Transverse colon (tissue), 4 donors: Measurements from ENCODE around the gene TRPM2. TPM values are rescaled to one million over a fixed set of nuclear protein-coding genes. Genes with fewer than 3 reads are reported as not detected.

Source experiments
- DNase-seq: peaks from one replicate; pipeline ENCODE4 v3.0.0-alpha.2; 2019
- H3K27ac ChIP-seq, 4 donors: fragments of 200-600 bp; sonication (generic); 2 replicates each; pipeline ENCODE4 v1.5.1; 2016 to 2018; ENCODE audit warnings: inconsistent platforms in 4 of 4
- H3K27me3 ChIP-seq: fragments of 200-600 bp; sonication (generic); 2 replicates; pipeline ENCODE4 v1.5.1; 2017; ENCODE audit warnings: inconsistent platforms
- H3K36me3 ChIP-seq, 4 donors: fragments of 200-600 bp; sonication (generic); 2 replicates each; pipeline ENCODE4 v1.5.1; 2017 to 2019; ENCODE audit warnings: inconsistent platforms in 4 of 4
- H3K4me1 ChIP-seq, 4 donors: fragments of 200-600 bp; sonication (generic); 2 replicates each; pipeline ENCODE4 v1.5.1; 2017 to 2020; ENCODE audit warnings: inconsistent platforms in 4 of 4
- H3K4me3 ChIP-seq, 4 donors: fragments of 200-600 bp; sonication (generic); 1 replicate in 1 of 4; 2 replicates in 3 of 4; pipeline versions ENCODE4 v1.5.1 to v1.6.1; 2017 to 2019; ENCODE audit warnings: inconsistent platforms in 4 of 4
- H3K9me3 ChIP-seq, 2 donors: fragments of 200-600 bp; sonication (generic); 2 replicates each; pipeline ENCODE4 v1.5.1; 2017 to 2019; ENCODE audit warnings: inconsistent platforms in 2 of 2
- EP300 ChIP-seq: sonication (generic); formaldehyde crosslinking; IDR thresholded peaks from one replicate; pipeline ENCODE4 v1.6.1; 2017; ENCODE audit warnings: antibody characterized with exemption, low read depth
- POLR2A ChIP-seq: fragments of 450-650 bp; IDR thresholded peaks from one replicate; pipeline ENCODE4 v1.6.1; 2016; ENCODE audit warnings: antibody characterized with exemption, mild to moderate bottlenecking, moderate library complexity
- POLR2AphosphoS5 ChIP-seq, 3 donors: sonication (generic); formaldehyde crosslinking; IDR thresholded peaks; one replicate each; pipeline ENCODE4 v1.6.1; 2016; ENCODE audit warnings: antibody characterized with exemption in 3 of 3
- WGBS, 2 donors: methylation state at CpG; one replicate each; pipeline ENCODE4 v1.1.5; 2018; ENCODE audit warnings: low coverage in 1 of 2; 5-methylcytosine and 5-hydroxymethylcytosine counted together
- in situ Hi-C, 4 donors: fragments of 200-750 bp; cut with MboI; loops; one replicate each; pipeline versions ENCODE4 v1.15.0 to v1.15.1; 2017; ENCODE audit warnings: low sequenced_read_pairs in 3 of 4, low pct_ligation_motif_present in 1 of 4, low pct_unique_long_range_greater_than_20kb in 1 of 4
- intact Hi-C: fragments of 100-400 bp; cut with DNase I; formaldehyde crosslinking; loops from one replicate; pipeline ENCODE4 v1.15.1; 2023; ENCODE audit warnings: low total_unique reads
- total RNA-seq, 4 donors: library from RNA; depleted of rRNA; stranded (reverse); fragments of >200 nt; gene quantifications; one replicate each; pipeline ENCODE4 v1.1.0, GENCODE V29; 2016
- TF ChIP-seq, protein P1 (sequence below), 5 experiments: fragments of 200-600 bp in 3 of 5; fragments of 450-650 bp in 2 of 5; sonication (generic) in 3 of 5; IDR thresholded peaks; 1 replicate in 2 of 5; 2 replicates in 3 of 5; pipeline ENCODE4 v1.5.1; 2016 to 2017; ENCODE audit warnings: antibody characterized with exemption in 5 of 5, inconsistent platforms in 3 of 5, mild to moderate bottlenecking in 2 of 5, moderate library complexity in 1 of 5

TRPM2 gene
- total RNA-seq, 4 donors from 2014 or later = 2.3 to 2.9 (median 2.6) TPM; not detected in 1

GRCh38 chr21:44379991-44380865 is 26.8 kb downstream of the TRPM2 start:
- no peaks in the 10 kb centered on the region for H3K27me3 ChIP-seq
- no peak overlapping the region for H3K4me3 ChIP-seq
- in situ Hi-C loops (no loop called here), intact Hi-C loops (no loop called here)
- peaks cover 11% of the 10 kb centered on the region in 2 donors for H3K9me3 ChIP-seq
- DNase-seq = no peak
- no peaks in the 10 kb centered on the region for H3K4me1 ChIP-seq
- TF ChIP-seq, protein P1, sequence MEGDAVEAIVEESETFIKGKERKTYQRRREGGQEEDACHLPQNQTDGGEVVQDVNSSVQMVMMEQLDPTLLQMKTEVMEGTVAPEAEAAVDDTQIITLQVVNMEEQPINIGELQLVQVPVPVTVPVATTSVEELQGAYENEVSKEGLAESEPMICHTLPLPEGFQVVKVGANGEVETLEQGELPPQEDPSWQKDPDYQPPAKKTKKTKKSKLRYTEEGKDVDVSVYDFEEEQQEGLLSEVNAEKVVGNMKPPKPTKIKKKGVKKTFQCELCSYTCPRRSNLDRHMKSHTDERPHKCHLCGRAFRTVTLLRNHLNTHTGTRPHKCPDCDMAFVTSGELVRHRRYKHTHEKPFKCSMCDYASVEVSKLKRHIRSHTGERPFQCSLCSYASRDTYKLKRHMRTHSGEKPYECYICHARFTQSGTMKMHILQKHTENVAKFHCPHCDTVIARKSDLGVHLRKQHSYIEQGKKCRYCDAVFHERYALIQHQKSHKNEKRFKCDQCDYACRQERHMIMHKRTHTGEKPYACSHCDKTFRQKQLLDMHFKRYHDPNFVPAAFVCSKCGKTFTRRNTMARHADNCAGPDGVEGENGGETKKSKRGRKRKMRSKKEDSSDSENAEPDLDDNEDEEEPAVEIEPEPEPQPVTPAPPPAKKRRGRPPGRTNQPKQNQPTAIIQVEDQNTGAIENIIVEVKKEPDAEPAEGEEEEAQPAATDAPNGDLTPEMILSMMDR (IDR thresholded peaks at IDR 0.05) = no peak
- no peak for TF ChIP-seq EP300
- no peak for TF ChIP-seq POLR2AphosphoS5 (IDR thresholded peaks at IDR 0.05)
- TF ChIP-seq POLR2A = no peak
- no peak overlapping the region for H3K27ac ChIP-seq
- H3K36me3 ChIP-seq = peaks cover 0 to 5% (median 0%) of the 10 kb centered on the region in 4 donors
- WGBS, 2 donors = 56 to 68% methylated on average over 6 to 30 of the region's 31 CpGs

DNA sequence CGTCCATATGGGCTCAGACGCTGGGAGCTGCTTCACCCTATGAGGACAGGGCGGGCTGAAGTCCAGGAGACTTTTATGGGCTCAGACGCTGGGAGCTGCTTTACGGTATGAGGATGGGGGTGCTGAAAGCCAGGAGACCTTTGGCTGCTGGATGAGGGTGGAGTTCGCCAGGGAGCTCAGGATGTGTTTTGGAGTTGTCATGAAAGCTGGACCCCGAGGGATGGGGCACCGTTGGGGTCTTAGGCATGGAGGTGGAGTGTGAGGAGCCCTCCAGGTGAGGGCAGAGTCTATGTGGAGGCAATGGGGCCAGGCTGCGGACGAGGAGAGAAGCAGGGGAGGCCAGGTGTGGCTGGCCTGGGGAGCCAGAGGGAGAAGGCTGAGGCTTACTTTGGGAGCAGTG is 27.5 kb downstream of the TRPM2 start:
- Histone ChIP-seq H3K4me3 (no peak overlapping the region), H3K36me3 (peaks cover 0 to 5% (median 0%) of the 10 kb centered on the region in 4 donors), H3K27ac (no peak overlapping the region), H3K4me1 (no peaks in the 10 kb centered on the region), H3K9me3 (peaks cover 17 to 18% of the 10 kb centered on the region in 2 donors), H3K27me3 (no peaks in the 10 kb centered on the region)
- WGBS, 2 donors = 69% methylated on average over 10 of the region's 10 CpGs; no CpG with 5 or more reads in 1 of the 2 donors
- intact Hi-C loops (no loop called here), in situ Hi-C loops (no loop called here)
- DNase-seq = no peak
- TF ChIP-seq EP300 (no peak), POLR2AphosphoS5 (IDR thresholded peaks at IDR 0.05) (no peak), POLR2A (no peak)
- TF ChIP-seq, protein P1 (IDR thresholded peaks at IDR 0.05) = no peak

GRCh38 chr21:44381874-44382273 is 28.5 kb downstream of the TRPM2 start:
- Histone ChIP-seq H3K4me1 (no peaks in the 10 kb centered on the region), H3K4me3 (no peak overlapping the region), H3K9me3 (peaks cover 26 to 28% of the 10 kb centered on the region in 2 donors), H3K27ac (no peak overlapping the region), H3K36me3 (peaks cover 0 to 5% (median 0%) of the 10 kb centered on the region in 4 donors), H3K27me3 (no peaks in the 10 kb centered on the region)
- in situ Hi-C loops = no loop called here
- no peak for TF ChIP-seq POLR2A
- no peak for DNase-seq
- intact Hi-C loops = no loop called here

GRCh38 chr21:44382536-44382935 is 29.1 kb downstream of the TRPM2 start:
- Histone ChIP-seq H3K36me3 (peaks cover 0 to 5% (median 0%) of the 10 kb centered on the region in 4 donors), H3K9me3 (peaks cover 28% of the 10 kb centered on the region in 2 donors), H3K27ac (no peak overlapping the region), H3K27me3 (no peaks in the 10 kb centered on the region), H3K4me3 (no peak overlapping the region), H3K4me1 (no peaks in the 10 kb centered on the region)
- in situ Hi-C loops = no loop called here
- DNase-seq = no peak
- intact Hi-C loops = no loop called here
- no peak for TF ChIP-seq POLR2AphosphoS5 (IDR thresholded peaks at IDR 0.05)
- no peak for TF ChIP-seq POLR2A
- TF ChIP-seq, protein P1 (IDR thresholded peaks at IDR 0.05) = no peak
- no peak for TF ChIP-seq EP300
- 86% methylated on average over 9 of the region's 9 CpGs; no CpG with 5 or more reads in 1 of the 2 donors for WGBS, 2 donors
